GM19452 (cell line): ENCODE measurements around the gene CACNA1E.
"Not testable (repeated sequence)": the region's sequence is repeated elsewhere in the genome, so short reads cannot be mapped to it uniquely, and the experiment has no call there.

Experiments
- ATAC-seq: cut with Tn5 transposase; IDR thresholded peaks from one replicate; pipeline ENCODE4 v1.9.1; 2021; ENCODE audit not compliant: unreplicated experiment

The CACNA1E gene

GRCh38 chr1:181514298-181515290, 31.3 kb downstream of the CACNA1E start:
- ATAC-seq, result peak; percentile 83

GRCh38 chr1:181516706-181517105, 33.4 kb downstream of the CACNA1E start:
- no peak for ATAC-seq

- no peak for ATAC-seq
Observed at GRCh38 chr1:181517181-181517875, 34.0 kb downstream of the CACNA1E start.

- no peak for ATAC-seq
Observed at GRCh38 chr1:181518152-181518551, 34.8 kb downstream of the CACNA1E start.

- ATAC-seq, result no peak
Observed at GRCh38 chr1:181522864-181523263, 39.5 kb downstream of the CACNA1E start.

- no peak for ATAC-seq
Observed at GRCh38 chr1:181525104-181525721, 41.9 kb downstream of the CACNA1E start.

- ATAC-seq, result not testable (repeated sequence)
Observed at GRCh38 chr1:181528241-181528640, 44.9 kb downstream of the CACNA1E start.

- ATAC-seq, result no peak
Observed at GRCh38 chr1:181531441-181531840, 48.1 kb downstream of the CACNA1E start.

- ATAC-seq, result no peak
Observed at GRCh38 chr1:181531951-181532600, 48.8 kb downstream of the CACNA1E start.

GRCh38 chr1:181538836-181539235, 55.5 kb downstream of the CACNA1E start:
- ATAC-seq, result no peak

- no peak for ATAC-seq
Observed at GRCh38 chr1:181541458-181541857, 58.1 kb downstream of the CACNA1E start.

GRCh38 chr1:181541947-181542346, 58.6 kb downstream of the CACNA1E start:
- ATAC-seq, result no peak

GRCh38 chr1:181542406-181542805, 59.1 kb downstream of the CACNA1E start:
- not testable (repeated sequence) for ATAC-seq

GRCh38 chr1:181545395-181545794, 62.1 kb downstream of the CACNA1E start:
- no peak for ATAC-seq

- ATAC-seq, result no peak
Observed at GRCh38 chr1:181548497-181548896, 65.2 kb downstream of the CACNA1E start.

GRCh38 chr1:181551249-181551648, 67.9 kb downstream of the CACNA1E start:
- no peak for ATAC-seq

- no peak for ATAC-seq
Observed at GRCh38 chr1:181551754-181552153, 68.4 kb downstream of the CACNA1E start.

GRCh38 chr1:181554465-181554864, 71.1 kb downstream of the CACNA1E start:
- no peak for ATAC-seq

- ATAC-seq, result no peak
Observed at GRCh38 chr1:181556631-181557030, 73.3 kb downstream of the CACNA1E start.

GRCh38 chr1:181557313-181557712, 74.0 kb downstream of the CACNA1E start:
- no peak for ATAC-seq

- no peak for ATAC-seq
Observed at GRCh38 chr1:181558416-181558815, 75.1 kb downstream of the CACNA1E start.
